Mesenchymal stem cell (in vitro differentiated cells and primary cell): Measurements from ENCODE around the gene AKAP13.
A peak's percentile ranks its signal among the peaks of the same experiment; 100 is the strongest.

Experiments used
- DNase-seq: peaks from one replicate; pipeline ENCODE4 v3.0.0-alpha.2; 2013
- H2AFZ ChIP-seq: one replicate; pipeline ENCODE4 v1.6.1; 2013; ENCODE audit warnings: low read depth, mild to moderate bottlenecking, control low read depth, inconsistent platforms, low read length, moderate library complexity
- H2AK5ac ChIP-seq: 2 replicates; pipeline ENCODE4 v1.6.1; 2013; ENCODE audit warnings: low read length, moderate library complexity, mild to moderate bottlenecking, inconsistent platforms; ENCODE audit not compliant: severe bottlenecking
- H2BK120ac ChIP-seq: one replicate; pipeline ENCODE4 v1.6.1; 2013; ENCODE audit warnings: low read depth, mild to moderate bottlenecking, inconsistent platforms, low read length, moderate library complexity
- H2BK12ac ChIP-seq, 2 experiments: one replicate each; pipeline ENCODE4 v1.6.1; 2013; ENCODE audit warnings: inconsistent platforms in 2 of 2, low read length in 2 of 2, mild to moderate bottlenecking in 2 of 2, moderate library complexity in 2 of 2, control low read depth in 1 of 2
- H2BK15ac ChIP-seq: one replicate; pipeline ENCODE4 v1.6.1; 2013; ENCODE audit warnings: mild to moderate bottlenecking, low read depth, inconsistent platforms; ENCODE audit not compliant: poor library complexity, severe bottlenecking
- H2BK5ac ChIP-seq: 2 replicates; pipeline ENCODE4 v1.6.1; 2013; ENCODE audit warnings: low read depth, mild to moderate bottlenecking, low read length, control low read depth, inconsistent platforms; ENCODE audit not compliant: poor library complexity, severe bottlenecking
- H3K14ac ChIP-seq, 2 experiments: one replicate each; pipeline ENCODE4 v1.6.1; 2013; ENCODE audit warnings: inconsistent platforms in 2 of 2, low read length in 2 of 2, control low read depth in 1 of 2, mild to moderate bottlenecking in 1 of 2, moderate library complexity in 1 of 2
- H3K18ac ChIP-seq, 2 experiments: one replicate each; pipeline ENCODE4 v1.6.1; 2013; ENCODE audit warnings: inconsistent platforms in 2 of 2, low read length in 2 of 2, control low read depth in 1 of 2, low read depth in 1 of 2, mild to moderate bottlenecking in 1 of 2
- H3K23ac ChIP-seq, 2 experiments: one replicate each; pipeline ENCODE4 v1.6.1; 2013; ENCODE audit warnings: inconsistent platforms in 2 of 2, low read length in 2 of 2, mild to moderate bottlenecking in 2 of 2, moderate library complexity in 2 of 2, control low read depth in 1 of 2
- H3K27ac ChIP-seq: 2 replicates; pipeline ENCODE4 v1.5.1; 2013; ENCODE audit warnings: mild to moderate bottlenecking, moderate library complexity, low read length, control low read depth, inconsistent platforms; ENCODE audit not compliant: poor library complexity, severe bottlenecking
- H3K27me3 ChIP-seq, 2 experiments: 2 replicates each; pipeline versions ENCODE4 v1.6.1 to v1.7.0; 2013; ENCODE audit warnings: low read length in 2 of 2, mild to moderate bottlenecking in 2 of 2, moderate library complexity in 2 of 2, control low read depth in 1 of 2, inconsistent platforms in 1 of 2; ENCODE audit not compliant: control insufficient read depth in 1 of 2, insufficient read depth in 1 of 2
- H3K36me3 ChIP-seq, 2 experiments: 2 replicates each; pipeline versions ENCODE4 v1.6.1 to v1.7.0; 2013; ENCODE audit warnings: low read length in 2 of 2, control low read depth in 1 of 2, inconsistent platforms in 1 of 2, low read depth in 1 of 2, mild to moderate bottlenecking in 1 of 2; ENCODE audit not compliant: insufficient read depth in 2 of 2, control insufficient read depth in 1 of 2
- H3K4ac ChIP-seq, 2 experiments: one replicate each; pipeline ENCODE4 v1.6.1; 2013; ENCODE audit warnings: inconsistent platforms in 2 of 2, low read length in 2 of 2, mild to moderate bottlenecking in 2 of 2, moderate library complexity in 2 of 2, control low read depth in 1 of 2, low read depth in 1 of 2
- H3K4me1 ChIP-seq: 2 replicates; pipeline ENCODE4 v1.6.1; 2013; ENCODE audit warnings: low read depth, low read length, control low read depth; ENCODE audit not compliant: control insufficient read depth, insufficient read depth
- H3K4me2 ChIP-seq: 2 replicates; pipeline ENCODE4 v1.6.1; 2013; ENCODE audit warnings: low read length, mild to moderate bottlenecking, inconsistent platforms; ENCODE audit not compliant: poor library complexity, severe bottlenecking
- H3K4me3 ChIP-seq, 2 experiments: 2 replicates each; pipeline versions ENCODE4 v1.5.1 to v1.7.0; 2013; ENCODE audit warnings: low read length in 2 of 2, mild to moderate bottlenecking in 2 of 2, control low read depth in 1 of 2, low read depth in 1 of 2; ENCODE audit not compliant: insufficient read depth in 1 of 2
- H3K79me1 ChIP-seq: replicated peaks from 2 replicates; pipeline ENCODE4 v1.6.1; 2013; ENCODE audit warnings: mild to moderate bottlenecking, control low read depth, low read length, inconsistent platforms; ENCODE audit not compliant: poor library complexity, severe bottlenecking
- H3K9ac ChIP-seq: 2 replicates; pipeline ENCODE4 v1.7.0; 2013; ENCODE audit warnings: mild to moderate bottlenecking, low read length, moderate library complexity
- H3K9me3 ChIP-seq: 2 replicates; pipeline ENCODE4 v1.7.0; 2013; ENCODE audit warnings: mild to moderate bottlenecking, low read length; ENCODE audit not compliant: control insufficient read depth
- H4K8ac ChIP-seq: one replicate; pipeline ENCODE4 v1.6.1; 2013; ENCODE audit warnings: inconsistent platforms, mild to moderate bottlenecking, low read length, moderate library complexity
- H4K91ac ChIP-seq: one replicate; pipeline ENCODE4 v1.6.1; 2013; ENCODE audit warnings: mild to moderate bottlenecking, low read length, inconsistent platforms
- WGBS: methylation state at CpG from one replicate; pipeline ENCODE4 v1.1.7; 2013; ENCODE audit warnings: mixed read lengths; 5-methylcytosine and 5-hydroxymethylcytosine counted together

The AKAP13 gene

DNA sequence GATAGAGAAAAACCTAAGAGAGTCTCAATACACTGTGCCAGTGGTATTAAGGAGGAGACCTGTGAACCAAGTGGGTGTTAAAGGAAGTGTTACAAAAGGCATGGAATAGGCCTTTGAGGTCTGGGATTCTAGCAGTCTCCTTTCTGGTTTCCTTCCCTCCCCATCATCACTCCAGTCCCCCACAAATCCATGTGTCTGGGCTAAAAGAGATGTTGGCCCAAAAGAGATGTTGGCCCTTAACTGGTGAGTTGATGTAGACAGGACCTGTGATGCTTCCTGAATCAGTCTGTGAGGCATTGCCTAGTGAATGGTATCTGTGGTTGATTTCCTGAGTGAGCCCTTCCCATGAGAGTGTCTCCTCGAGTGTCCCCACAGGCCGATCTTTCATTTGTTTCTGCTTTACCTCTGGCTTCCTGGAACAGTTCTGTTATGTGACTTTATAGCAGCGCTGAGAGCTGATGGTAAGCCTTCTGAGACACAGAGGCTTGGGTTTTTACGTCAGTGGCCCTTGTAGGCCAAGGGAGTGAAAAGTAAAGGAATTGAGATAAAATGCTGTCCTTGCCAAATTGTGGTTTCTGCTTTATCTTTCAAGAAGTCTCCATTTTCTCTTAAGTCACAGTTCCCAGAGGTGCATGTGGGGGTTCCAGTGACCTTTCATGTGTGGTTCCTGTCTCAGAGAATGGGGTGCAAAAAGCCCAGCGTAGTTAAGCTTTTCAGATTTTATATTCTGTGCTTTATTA lies 326.5 kb downstream of the AKAP13 start:
- Histone ChIP-seq H3K27ac (peak overlapping the region; percentile 71), H3K4me3 (peak overlapping the region in 1 of 2 experiments; percentile 63), H3K4ac (peak overlapping the region in 1 of 2 experiments; percentile 59), H3K23ac (no peak overlapping the region), H3K4me2 (peak overlapping the region; percentile 52), H2BK5ac (no peak overlapping the region), H2AFZ (no peak overlapping the region), H4K8ac (peak overlapping the region; percentile 67), H2BK15ac (no peak overlapping the region), H3K14ac (no peak overlapping the region), H3K36me3 (peaks cover 16 to 45% of the 10 kb centered on the region in 2 experiments), H3K79me1 (peaks cover 18% of the 10 kb centered on the region), H2BK120ac (no peak overlapping the region), H3K9me3 (no peaks in the 10 kb centered on the region), H3K9ac (peak overlapping the region; percentile 85), H3K4me1 (peaks cover 2% of the 10 kb centered on the region), H2BK12ac (peak overlapping the region in 1 of 2 experiments; percentile 6), H3K27me3 (no peaks in the 10 kb centered on the region), H2AK5ac (peak overlapping the region; percentile 53), H4K91ac (peak overlapping the region; percentile 70), H3K18ac (peak overlapping the region; percentile 26 to 70)
- 53% methylated on average over 4 of the region's 5 CpGs for WGBS
- peak; percentile 89 for DNase-seq

- H3K9ac ChIP-seq = peak overlapping the region; percentile 85
- H3K27ac ChIP-seq = peak overlapping the region; percentile 71
- no peak overlapping the region for H3K18ac ChIP-seq
- H2BK5ac ChIP-seq = no peak overlapping the region
- H2BK15ac ChIP-seq = no peak overlapping the region
- DNase-seq = peak; percentile 87
- no peak overlapping the region for H2BK12ac ChIP-seq
- peak overlapping the region in 1 of 2 experiments; percentile 63 for H3K4me3 ChIP-seq
- WGBS = 39% methylated on average over 7 of the region's 8 CpGs
- peaks cover 2% of the 10 kb centered on the region for H3K4me1 ChIP-seq
- no peak overlapping the region for H3K4me2 ChIP-seq
- no peak overlapping the region for H2BK120ac ChIP-seq
- H3K79me1 ChIP-seq = peaks cover 19% of the 10 kb centered on the region
- no peaks in the 10 kb centered on the region for H3K27me3 ChIP-seq
- H3K9me3 ChIP-seq = no peaks in the 10 kb centered on the region
- no peak overlapping the region for H3K14ac ChIP-seq
- H3K23ac ChIP-seq = no peak overlapping the region
- no peak overlapping the region for H4K8ac ChIP-seq
- H3K36me3 ChIP-seq = peaks cover 15 to 50% of the 10 kb centered on the region in 2 experiments
- H4K91ac ChIP-seq = no peak overlapping the region
- no peak overlapping the region for H3K4ac ChIP-seq
- no peak overlapping the region for H2AK5ac ChIP-seq
- no peak overlapping the region for H2AFZ ChIP-seq
Observed at GRCh38 chr15:85707519-85708338, 327.3 kb downstream of the AKAP13 start.

DNA sequence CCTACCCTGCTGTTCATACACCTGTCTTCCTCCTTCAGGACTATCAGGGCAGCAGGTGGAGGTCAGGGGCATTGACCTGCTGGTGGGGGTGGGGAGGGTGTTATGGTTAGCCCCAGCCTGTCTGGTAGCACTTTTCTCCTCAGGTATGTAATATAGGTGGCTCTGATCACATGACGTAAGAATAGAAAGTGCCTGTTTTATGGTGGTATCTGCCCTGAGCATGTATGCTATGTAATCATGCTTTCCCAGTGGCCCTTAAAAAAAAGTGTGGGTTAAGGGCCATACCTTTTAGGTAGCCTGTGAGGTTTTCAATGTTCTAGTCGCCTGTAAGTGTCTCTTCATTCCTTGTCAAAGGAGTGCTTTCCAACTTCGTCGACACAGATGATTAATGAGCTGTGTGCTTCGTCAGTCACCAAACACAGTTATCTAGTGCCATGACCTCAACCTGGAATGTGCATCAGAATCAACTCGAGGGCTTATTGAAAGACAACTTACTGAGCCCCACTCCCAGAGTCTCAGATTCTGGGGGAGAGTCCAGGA lies 328.1 kb downstream of the AKAP13 start:
- no peaks in the 10 kb centered on the region for H3K27me3 ChIP-seq

GRCh38 chr15:85709250-85709649 lies 328.8 kb downstream of the AKAP13 start:
- H3K4me3 ChIP-seq = no peak overlapping the region
- H3K27me3 ChIP-seq = no peaks in the 10 kb centered on the region
- no peak overlapping the region for H3K14ac ChIP-seq
- no peak overlapping the region for H3K4ac ChIP-seq
- H3K79me1 ChIP-seq = peaks cover 17% of the 10 kb centered on the region
- peak overlapping the region; percentile 19 for H4K8ac ChIP-seq
- H3K36me3 ChIP-seq = peaks cover 15 to 63% of the 10 kb centered on the region in 2 experiments
- no peak overlapping the region for H3K23ac ChIP-seq
- H2BK120ac ChIP-seq = no peak overlapping the region
- H3K18ac ChIP-seq = peak overlapping the region in 1 of 2 experiments; percentile 61
- no peak overlapping the region for H2AK5ac ChIP-seq
- H2BK5ac ChIP-seq = no peak overlapping the region
- H3K9ac ChIP-seq = no peak overlapping the region
- H2AFZ ChIP-seq = no peak overlapping the region
- WGBS = no CpG with 5 or more reads among the region's 2 CpGs
- H3K4me1 ChIP-seq = peaks cover 2% of the 10 kb centered on the region
- DNase-seq = no peak
- no peak overlapping the region for H3K27ac ChIP-seq
- H3K4me2 ChIP-seq = no peak overlapping the region
- H2BK12ac ChIP-seq = no peak overlapping the region
- H3K9me3 ChIP-seq = no peaks in the 10 kb centered on the region
- H2BK15ac ChIP-seq = no peak overlapping the region
- H4K91ac ChIP-seq = no peak overlapping the region

More for the DNA sequence above, 328.1 kb downstream of the AKAP13 start:
- Histone ChIP-seq H2BK12ac (peak overlapping the region in 1 of 2 experiments; percentile 19), H2AK5ac (peak overlapping the region; percentile 11), H3K4ac (peak overlapping the region in 1 of 2 experiments; percentile 11), H2BK120ac (no peak overlapping the region), H3K9me3 (no peaks in the 10 kb centered on the region), H3K27ac (no peak overlapping the region), H3K14ac (no peak overlapping the region), H3K36me3 (peaks cover 15 to 56% of the 10 kb centered on the region in 2 experiments), H3K4me2 (no peak overlapping the region), H3K9ac (peak overlapping the region; percentile 85), H2AFZ (no peak overlapping the region), H3K4me3 (no peak overlapping the region), H2BK15ac (no peak overlapping the region), H3K79me1 (peaks cover 19% of the 10 kb centered on the region), H4K8ac (peak overlapping the region; percentile 59), H4K91ac (peak overlapping the region; percentile 85), H3K23ac (no peak overlapping the region), H3K4me1 (peaks cover 2% of the 10 kb centered on the region), H2BK5ac (no peak overlapping the region), H3K18ac (peak overlapping the region in 1 of 2 experiments; percentile 78)
- no peak for DNase-seq
- 67% methylated on average over 6 of the region's 6 CpGs for WGBS
